Type B pancreatic cell (in vitro differentiated cells): ENCODE data around the gene PPM1J. TPM values are rescaled to one million over a fixed set of nuclear protein-coding genes. Genes with fewer than 3 reads are reported as not detected.

Experiments used
- DNase-seq: peaks from one replicate; pipeline ENCODE4 v3.0.0; 2021; ENCODE audit warnings: mixed read lengths; ENCODE audit not compliant: unreplicated experiment; ENCODE audit errors: extremely low spot score
- H3K27ac Mint-ChIP-seq: 2 replicates; pipeline ENCODE4 v1.8.0; 2021; ENCODE audit warnings: mild to moderate bottlenecking, mixed read lengths
- H3K27me3 Mint-ChIP-seq: 2 replicates; pipeline ENCODE4 v1.8.0; 2021; ENCODE audit warnings: mixed read lengths
- H3K36me3 Mint-ChIP-seq: 2 replicates; pipeline ENCODE4 v1.8.0; 2021; ENCODE audit warnings: mixed read lengths
- H3K4me1 Mint-ChIP-seq: one replicate; pipeline ENCODE4 v1.8.0; 2021; ENCODE audit warnings: mixed read lengths; ENCODE audit not compliant: unreplicated experiment
- H3K4me3 Mint-ChIP-seq: 2 replicates; pipeline ENCODE4 v1.8.0; 2021; ENCODE audit warnings: mild to moderate bottlenecking, mixed read lengths
- H3K9me3 Mint-ChIP-seq: 2 replicates; pipeline ENCODE4 v1.8.0; 2021; ENCODE audit warnings: mixed read lengths
- long read RNA-seq: library from polyadenylated mRNA; unstranded; transcript quantifications from one replicate; pipeline ENCODE4 v2.0.0, GENCODE V29; 2020
- total RNA-seq: library from RNA; stranded (reverse); gene quantifications from 2 replicates; pipeline ENCODE4 v1.2.1, GENCODE V29; 2021; ENCODE audit warnings: low replicate concordance
- TF ChIP-seq, protein P1 (sequence below): fragments of 200-600 bp; sonication (generic); conservative IDR thresholded peaks from 2 replicates; pipeline ENCODE4 v1.5.0; 2021; ENCODE audit warnings: antibody characterized with exemption, mild to moderate bottlenecking

The PPM1J gene, protein sequence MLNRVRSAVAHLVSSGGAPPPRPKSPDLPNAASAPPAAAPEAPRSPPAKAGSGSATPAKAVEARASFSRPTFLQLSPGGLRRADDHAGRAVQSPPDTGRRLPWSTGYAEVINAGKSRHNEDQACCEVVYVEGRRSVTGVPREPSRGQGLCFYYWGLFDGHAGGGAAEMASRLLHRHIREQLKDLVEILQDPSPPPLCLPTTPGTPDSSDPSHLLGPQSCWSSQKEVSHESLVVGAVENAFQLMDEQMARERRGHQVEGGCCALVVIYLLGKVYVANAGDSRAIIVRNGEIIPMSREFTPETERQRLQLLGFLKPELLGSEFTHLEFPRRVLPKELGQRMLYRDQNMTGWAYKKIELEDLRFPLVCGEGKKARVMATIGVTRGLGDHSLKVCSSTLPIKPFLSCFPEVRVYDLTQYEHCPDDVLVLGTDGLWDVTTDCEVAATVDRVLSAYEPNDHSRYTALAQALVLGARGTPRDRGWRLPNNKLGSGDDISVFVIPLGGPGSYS
- 2.5 and 2.6 TPM in 2 replicates for total RNA-seq
- long read RNA-seq, partial matches to known transcripts: 1 of 2 reads
- long read RNA-seq, other reads (novel, unspliced or antisense): 0 of 2 reads

DNA sequence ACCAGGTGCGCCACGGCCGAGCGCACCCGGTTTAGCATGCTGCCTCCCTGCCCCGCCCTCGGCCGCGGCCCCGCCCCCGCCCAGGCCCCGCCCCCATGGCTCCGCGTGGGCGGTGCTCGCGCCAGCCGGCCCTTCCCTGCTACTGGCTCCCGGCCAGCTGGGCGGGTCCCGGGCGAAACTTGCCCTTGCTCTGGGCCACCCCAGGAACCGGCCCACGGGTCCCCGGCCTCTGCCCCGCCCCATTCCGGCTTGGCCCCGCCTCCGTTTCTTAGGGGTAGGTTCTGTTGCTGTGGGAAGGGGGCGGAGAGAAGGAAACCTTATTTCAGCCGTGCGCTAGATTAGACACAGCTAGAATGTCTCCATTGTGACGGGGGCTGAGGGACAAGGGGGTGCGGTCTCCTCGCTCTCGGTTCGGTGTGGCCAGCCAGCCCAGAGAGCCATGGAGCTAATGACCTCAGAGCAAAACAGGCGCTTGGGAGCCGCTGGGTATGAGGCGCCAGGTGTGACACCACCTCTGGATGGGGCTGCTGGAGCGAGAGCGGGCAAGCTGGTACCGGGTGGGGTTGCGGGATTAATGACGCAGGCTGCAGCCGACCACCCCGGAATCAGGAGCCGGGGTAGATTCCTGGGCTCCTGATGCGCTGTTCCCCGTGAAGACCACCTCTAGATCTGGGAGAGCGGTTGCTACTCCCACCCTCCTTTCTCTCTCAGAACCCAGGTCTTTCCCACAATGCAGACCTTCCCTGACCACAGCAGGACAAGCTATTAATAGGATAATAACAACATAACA, at the start of gene PPM1J:
PPM1J (minus strand) TSS at position 69 of the 790 bp plus-strand sequence; CDS start at position 38, 31 bp downstream.
- TF ChIP-seq, protein P1, sequence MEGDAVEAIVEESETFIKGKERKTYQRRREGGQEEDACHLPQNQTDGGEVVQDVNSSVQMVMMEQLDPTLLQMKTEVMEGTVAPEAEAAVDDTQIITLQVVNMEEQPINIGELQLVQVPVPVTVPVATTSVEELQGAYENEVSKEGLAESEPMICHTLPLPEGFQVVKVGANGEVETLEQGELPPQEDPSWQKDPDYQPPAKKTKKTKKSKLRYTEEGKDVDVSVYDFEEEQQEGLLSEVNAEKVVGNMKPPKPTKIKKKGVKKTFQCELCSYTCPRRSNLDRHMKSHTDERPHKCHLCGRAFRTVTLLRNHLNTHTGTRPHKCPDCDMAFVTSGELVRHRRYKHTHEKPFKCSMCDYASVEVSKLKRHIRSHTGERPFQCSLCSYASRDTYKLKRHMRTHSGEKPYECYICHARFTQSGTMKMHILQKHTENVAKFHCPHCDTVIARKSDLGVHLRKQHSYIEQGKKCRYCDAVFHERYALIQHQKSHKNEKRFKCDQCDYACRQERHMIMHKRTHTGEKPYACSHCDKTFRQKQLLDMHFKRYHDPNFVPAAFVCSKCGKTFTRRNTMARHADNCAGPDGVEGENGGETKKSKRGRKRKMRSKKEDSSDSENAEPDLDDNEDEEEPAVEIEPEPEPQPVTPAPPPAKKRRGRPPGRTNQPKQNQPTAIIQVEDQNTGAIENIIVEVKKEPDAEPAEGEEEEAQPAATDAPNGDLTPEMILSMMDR: no peak
- Mint-ChIP-seq H3K4me3 (peak within 1 kb of the TSS; percentile 91), H3K36me3 (no peaks in the 10 kb centered on the region), H3K9me3 (no peaks in the 10 kb centered on the region), H3K27me3 (peaks cover 57% of the 10 kb centered on the region), H3K27ac (peak within 1 kb of the TSS; percentile 79), H3K4me1 (peaks cover 10% of the 10 kb centered on the region)
- DNase-seq: peak; percentile 98

DNA sequence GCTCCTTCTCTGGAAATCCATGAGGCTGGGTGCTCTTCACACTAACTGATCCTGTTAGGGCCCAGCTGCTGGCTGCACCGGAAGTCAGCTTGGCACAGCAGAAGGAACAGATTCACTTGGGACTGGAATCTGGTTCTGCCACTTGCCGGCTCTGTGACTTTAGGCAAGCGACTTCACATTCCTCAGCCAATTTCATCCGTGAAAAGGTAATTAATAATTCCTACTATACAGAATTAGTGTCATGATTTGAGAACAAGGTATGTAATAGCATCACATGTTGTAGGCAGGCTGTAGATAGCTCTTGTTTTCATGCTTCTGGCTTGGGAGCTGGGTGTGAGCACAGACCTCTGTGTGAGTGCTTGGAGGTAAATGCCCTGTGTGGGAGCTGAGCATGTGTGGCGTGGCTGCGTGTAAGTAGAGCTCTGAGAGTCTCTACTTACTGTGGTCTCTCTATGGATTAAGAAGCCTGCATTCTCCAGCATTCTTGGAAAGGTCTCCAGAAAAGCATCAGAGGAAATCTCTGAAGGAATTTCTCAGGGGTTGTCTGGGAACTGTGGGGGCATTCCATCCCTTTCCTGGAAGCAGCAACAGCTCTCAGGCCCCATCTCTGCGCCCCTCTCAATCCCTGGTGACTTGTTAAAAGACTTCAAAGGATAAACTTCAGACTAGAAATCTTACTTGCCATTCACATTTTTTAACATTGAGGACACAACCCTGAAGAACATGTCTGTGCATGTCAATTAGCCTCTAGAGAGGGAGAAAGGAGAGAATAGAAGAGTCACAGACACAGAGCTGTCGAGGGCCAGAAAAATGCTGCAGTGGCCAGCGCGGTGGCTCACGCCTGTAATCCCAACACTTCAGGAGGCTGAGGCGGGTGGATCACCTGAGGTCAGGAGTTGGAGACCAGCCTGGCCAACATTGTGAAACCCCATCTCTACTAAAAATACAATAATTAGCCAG, 47.7 kb upstream of the PPM1J start:
- DNase-seq: no peak
- peak overlapping the region; percentile 95 for H3K27ac Mint-ChIP-seq
- H3K4me3 Mint-ChIP-seq: peak overlapping the region; percentile 58
- TF ChIP-seq, protein P1: no peak
- no peaks in the 10 kb centered on the region for H3K36me3 Mint-ChIP-seq
- peaks cover 31% of the 10 kb centered on the region for H3K4me1 Mint-ChIP-seq
- peaks cover 4% of the 10 kb centered on the region for H3K9me3 Mint-ChIP-seq
- no peaks in the 10 kb centered on the region for H3K27me3 Mint-ChIP-seq

DNA sequence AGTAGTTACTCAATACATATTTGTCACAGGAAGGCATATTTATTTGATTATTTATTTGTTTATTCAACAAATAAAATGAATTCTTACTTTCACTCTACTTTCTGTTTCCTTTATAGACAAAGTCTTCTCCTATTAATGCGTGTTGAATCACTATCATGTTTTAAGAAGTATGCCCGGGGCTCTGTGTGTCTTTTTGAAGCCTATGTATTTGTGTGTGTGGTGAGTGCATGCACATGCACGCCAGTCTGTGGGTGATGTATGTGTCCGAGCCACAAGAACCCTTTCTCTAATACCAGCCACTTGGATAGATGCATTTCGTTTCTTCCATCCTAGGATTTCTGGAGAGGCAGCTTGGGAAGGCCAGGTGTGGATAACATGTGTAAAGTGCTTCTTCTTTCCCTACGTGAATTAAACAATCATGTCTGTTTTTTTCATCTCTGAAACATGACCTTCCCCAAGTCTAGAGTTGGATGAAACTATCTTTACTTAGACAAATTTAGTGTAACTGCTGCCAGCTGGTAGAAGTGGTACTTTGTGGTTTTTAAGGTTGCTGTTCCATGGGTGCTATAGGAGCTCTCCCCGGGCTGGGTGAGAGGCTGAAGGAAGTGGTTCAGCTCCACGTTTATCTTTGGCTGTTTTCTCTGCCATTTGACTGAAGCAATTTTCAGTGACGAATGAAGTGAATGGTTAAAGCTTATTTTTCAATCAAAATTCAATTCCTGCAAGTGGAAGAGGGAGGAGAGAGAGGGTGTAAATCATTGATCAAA, 46.8 kb upstream of the PPM1J start:
- H3K4me1 Mint-ChIP-seq: peaks cover 31% of the 10 kb centered on the region
- no peak for DNase-seq
- H3K27ac Mint-ChIP-seq: peak overlapping the region; percentile 95
- no peak overlapping the region for H3K4me3 Mint-ChIP-seq
- no peaks in the 10 kb centered on the region for H3K27me3 Mint-ChIP-seq
- TF ChIP-seq, protein P1: no peak
- no peaks in the 10 kb centered on the region for H3K36me3 Mint-ChIP-seq
- H3K9me3 Mint-ChIP-seq: peaks cover 4% of the 10 kb centered on the region

DNA sequence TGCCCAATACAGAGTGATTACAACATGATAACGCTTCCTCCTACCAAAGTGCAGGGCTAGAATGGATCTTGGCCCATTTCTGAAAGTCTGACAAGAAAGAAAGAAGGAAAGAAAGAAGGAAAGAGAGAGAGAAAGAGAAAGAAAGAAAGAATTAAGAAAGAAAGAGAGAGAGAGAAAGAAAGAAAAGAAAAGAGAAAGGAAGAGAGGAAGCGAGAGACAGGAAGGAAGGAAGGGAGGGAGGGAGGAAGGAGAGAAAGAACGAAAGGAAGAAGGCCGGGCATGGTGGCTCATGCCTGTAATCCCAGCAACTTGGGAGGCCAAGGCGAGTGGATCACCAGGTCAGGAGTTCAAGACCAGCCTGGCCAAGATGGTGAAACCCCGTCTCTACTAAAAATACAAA, 44.1 kb upstream of the PPM1J start:
- H3K36me3 Mint-ChIP-seq: no peaks in the 10 kb centered on the region
- peaks cover 31% of the 10 kb centered on the region for H3K4me1 Mint-ChIP-seq
- no peaks in the 10 kb centered on the region for H3K27me3 Mint-ChIP-seq
- H3K9me3 Mint-ChIP-seq: peaks cover 2% of the 10 kb centered on the region
- TF ChIP-seq, protein P1: no peak
- no peak for DNase-seq
- H3K4me3 Mint-ChIP-seq: no peak overlapping the region
- H3K27ac Mint-ChIP-seq: no peak overlapping the region
